ENCODE measurements around the gene GSC2.

The GSC2 gene

DNA sequence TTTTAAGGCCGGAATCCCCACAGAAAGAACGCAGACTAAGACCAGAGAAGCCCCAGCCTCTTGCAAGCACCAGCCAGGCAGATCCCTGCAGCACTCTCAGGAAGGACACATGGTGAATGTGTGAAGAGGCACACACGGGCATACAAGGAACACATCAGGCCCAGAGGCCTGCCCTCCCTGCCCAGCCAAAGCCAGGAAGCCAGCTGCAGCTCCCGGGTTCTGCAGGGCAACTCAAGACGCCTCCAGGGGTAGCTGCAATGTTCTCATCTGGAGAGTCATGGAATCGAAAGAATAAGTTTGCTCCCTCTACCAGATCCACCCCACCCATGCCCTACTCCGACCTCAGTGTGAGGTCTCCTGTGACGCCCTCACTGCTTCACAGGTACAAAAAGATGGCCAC lies 30.1 kb downstream of the GSC2 start:
- ATAC-seq (ENCODE audit: low read depth) (no peak), DNase-seq (ENCODE audit: low spot score) (no peak)
- Histone ChIP-seq H3K9me3 (ENCODE audit: severe bottlenecking) (no peaks in the 10 kb centered on the region), H3K36me3 (ENCODE audit: low read depth) (peaks cover 7% of the 10 kb centered on the region), H3K4me1 (ENCODE audit: insufficient read depth, poor library complexity, severe bottlenecking) (peaks cover 4% of the 10 kb centered on the region), H3K27me3 (ENCODE audit: insufficient read depth, poor library complexity, severe bottlenecking) (no peaks in the 10 kb centered on the region), H3K4me3 (ENCODE audit: severe bottlenecking) (no peak overlapping the region), H3K27ac (ENCODE audit: poor library complexity, severe bottlenecking) (no peak overlapping the region)
- TF ChIP-seq, protein P1, sequence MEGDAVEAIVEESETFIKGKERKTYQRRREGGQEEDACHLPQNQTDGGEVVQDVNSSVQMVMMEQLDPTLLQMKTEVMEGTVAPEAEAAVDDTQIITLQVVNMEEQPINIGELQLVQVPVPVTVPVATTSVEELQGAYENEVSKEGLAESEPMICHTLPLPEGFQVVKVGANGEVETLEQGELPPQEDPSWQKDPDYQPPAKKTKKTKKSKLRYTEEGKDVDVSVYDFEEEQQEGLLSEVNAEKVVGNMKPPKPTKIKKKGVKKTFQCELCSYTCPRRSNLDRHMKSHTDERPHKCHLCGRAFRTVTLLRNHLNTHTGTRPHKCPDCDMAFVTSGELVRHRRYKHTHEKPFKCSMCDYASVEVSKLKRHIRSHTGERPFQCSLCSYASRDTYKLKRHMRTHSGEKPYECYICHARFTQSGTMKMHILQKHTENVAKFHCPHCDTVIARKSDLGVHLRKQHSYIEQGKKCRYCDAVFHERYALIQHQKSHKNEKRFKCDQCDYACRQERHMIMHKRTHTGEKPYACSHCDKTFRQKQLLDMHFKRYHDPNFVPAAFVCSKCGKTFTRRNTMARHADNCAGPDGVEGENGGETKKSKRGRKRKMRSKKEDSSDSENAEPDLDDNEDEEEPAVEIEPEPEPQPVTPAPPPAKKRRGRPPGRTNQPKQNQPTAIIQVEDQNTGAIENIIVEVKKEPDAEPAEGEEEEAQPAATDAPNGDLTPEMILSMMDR (IDR thresholded peaks at IDR 0.05; ENCODE audit: poor library complexity, severe bottlenecking) = no peak

DNA sequence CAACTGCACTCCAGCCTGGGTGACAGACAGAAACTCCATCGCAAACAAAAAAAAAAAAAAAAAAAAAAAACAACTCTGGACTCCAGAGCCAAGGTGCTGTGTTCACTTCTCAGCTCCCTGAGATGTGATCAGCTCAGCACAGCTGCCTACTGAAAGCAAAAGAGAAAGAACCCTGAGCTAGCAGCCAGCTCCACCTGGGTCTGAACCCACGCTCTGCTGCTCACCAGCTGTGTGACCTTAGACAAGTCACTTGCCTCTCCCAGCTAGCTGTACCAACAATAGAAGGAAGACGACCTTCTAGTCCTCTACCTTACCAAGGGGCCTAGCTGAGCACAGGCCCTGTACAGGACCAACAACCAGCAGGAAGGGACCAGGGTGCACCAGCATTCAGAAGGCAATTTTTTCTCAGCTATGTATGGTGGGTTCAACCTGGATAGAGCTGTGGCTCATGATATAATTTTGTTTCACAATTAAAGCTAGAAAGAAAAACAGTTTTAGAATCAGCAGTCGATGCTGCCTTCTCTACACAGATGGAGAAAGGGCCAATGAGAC lies 31.7 kb downstream of the GSC2 start:
- Histone ChIP-seq H3K9me3 (ENCODE audit: severe bottlenecking) (no peaks in the 10 kb centered on the region), H3K27ac (ENCODE audit: poor library complexity, severe bottlenecking) (no peak overlapping the region), H3K36me3 (ENCODE audit: low read depth) (peaks cover 7% of the 10 kb centered on the region), H3K27me3 (ENCODE audit: insufficient read depth, poor library complexity, severe bottlenecking) (no peaks in the 10 kb centered on the region), H3K4me3 (ENCODE audit: severe bottlenecking) (no peak overlapping the region), H3K4me1 (ENCODE audit: insufficient read depth, poor library complexity, severe bottlenecking) (peaks cover 4% of the 10 kb centered on the region)
- DNase-seq (ENCODE audit: low spot score) (no peak), ATAC-seq (ENCODE audit: low read depth) (no peak)
- TF ChIP-seq, protein P1 (IDR thresholded peaks at IDR 0.05; ENCODE audit: poor library complexity, severe bottlenecking) = no peak

- Histone ChIP-seq H3K27ac (ENCODE audit: poor library complexity, severe bottlenecking) (no peak overlapping the region), H3K36me3 (ENCODE audit: low read depth) (peaks cover 7% of the 10 kb centered on the region), H3K9me3 (ENCODE audit: severe bottlenecking) (no peaks in the 10 kb centered on the region), H3K4me1 (ENCODE audit: insufficient read depth, poor library complexity, severe bottlenecking) (peaks cover 4% of the 10 kb centered on the region), H3K27me3 (ENCODE audit: insufficient read depth, poor library complexity, severe bottlenecking) (no peaks in the 10 kb centered on the region), H3K4me3 (ENCODE audit: severe bottlenecking) (no peak overlapping the region)
- TF ChIP-seq, protein P1 (IDR thresholded peaks at IDR 0.05; ENCODE audit: poor library complexity, severe bottlenecking) = no peak
- ATAC-seq (ENCODE audit: low read depth) (no peak), DNase-seq (ENCODE audit: low spot score) (no peak)
Observed at GRCh38 chr22:19117111-19117512, 33.0 kb downstream of the GSC2 start.

DNA sequence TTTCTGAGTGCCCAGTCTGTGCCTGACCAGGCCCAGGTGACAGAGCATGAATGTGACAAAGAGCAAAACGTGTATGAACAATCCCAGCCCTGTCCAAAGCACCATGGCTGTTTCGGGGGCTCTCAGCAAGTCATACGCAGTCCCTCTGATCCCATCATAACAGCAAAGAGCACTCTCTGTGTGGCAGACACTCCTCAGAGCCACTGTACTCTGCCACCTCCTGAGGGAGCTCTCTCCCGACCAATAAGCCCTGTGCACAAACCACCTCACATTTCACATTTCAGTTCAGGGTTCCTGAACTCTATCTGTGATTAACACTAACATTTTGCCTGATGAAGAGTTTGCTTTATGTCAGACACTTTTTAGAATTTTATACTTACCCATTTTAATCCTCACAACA lies 34.5 kb downstream of the GSC2 start:
- peaks cover 2% of the 10 kb centered on the region for H3K4me1 ChIP-seq (ENCODE audit: insufficient read depth, poor library complexity, severe bottlenecking)
- no peak for ATAC-seq (ENCODE audit: low read depth)
- TF ChIP-seq, protein P1 (IDR thresholded peaks at IDR 0.05; ENCODE audit: poor library complexity, severe bottlenecking) = peak; percentile 8

GRCh38 chr22:19114984-19115552 lies 35.0 kb downstream of the GSC2 start:
- Histone ChIP-seq H3K4me3 (ENCODE audit: severe bottlenecking) (no peak overlapping the region), H3K9me3 (ENCODE audit: severe bottlenecking) (no peaks in the 10 kb centered on the region), H3K27me3 (ENCODE audit: insufficient read depth, poor library complexity, severe bottlenecking) (no peaks in the 10 kb centered on the region), H3K27ac (ENCODE audit: poor library complexity, severe bottlenecking) (no peak overlapping the region), H3K4me1 (ENCODE audit: insufficient read depth, poor library complexity, severe bottlenecking) (peaks cover 3% of the 10 kb centered on the region), H3K36me3 (ENCODE audit: low read depth) (peaks cover 1% of the 10 kb centered on the region; the same call in 1 of the 2 replicates)
- DNase-seq (ENCODE audit: low spot score) (no peak), ATAC-seq (ENCODE audit: low read depth) (no peak)
- TF ChIP-seq, protein P1 (IDR thresholded peaks at IDR 0.05; ENCODE audit: poor library complexity, severe bottlenecking) = no peak

More for the DNA sequence above, 34.5 kb downstream of the GSC2 start:
- Histone ChIP-seq H3K4me3 (ENCODE audit: severe bottlenecking) (no peak overlapping the region), H3K27ac (ENCODE audit: poor library complexity, severe bottlenecking) (no peak overlapping the region), H3K36me3 (ENCODE audit: low read depth) (peaks cover 7% of the 10 kb centered on the region), H3K27me3 (ENCODE audit: insufficient read depth, poor library complexity, severe bottlenecking) (no peaks in the 10 kb centered on the region), H3K9me3 (ENCODE audit: severe bottlenecking) (no peaks in the 10 kb centered on the region)
- no peak for DNase-seq (ENCODE audit: low spot score)

Data from RWPE2 (cell line).